Upper lobe of right lung (tissue), 1 donor: Measurements from ENCODE around the gene MIS18A. TPM values are rescaled to one million over a fixed set of nuclear protein-coding genes. Genes with fewer than 3 reads are reported as not detected.

Experiments
- ATAC-seq: fragments of 200-7000 bp; cut with Tn5 transposase; one replicate; pipeline ENCODE4 v1.9.1; 2020; ENCODE audit warnings: mild to moderate bottlenecking, moderate library complexity
- DNase-seq: peaks from one replicate; pipeline ENCODE4 v3.0.0-alpha.2; 2020
- H3K27ac ChIP-seq: fragments of 200-600 bp; one replicate; pipeline ENCODE4 v1.8.0; 2022
- H3K27me3 ChIP-seq: fragments of 200-600 bp; one replicate; pipeline ENCODE4 v1.8.0; 2022; ENCODE audit warnings: mild to moderate bottlenecking
- H3K36me3 ChIP-seq: fragments of 200-600 bp; one replicate; pipeline ENCODE4 v1.8.0; 2022
- H3K4me1 ChIP-seq: fragments of 200-600 bp; one replicate; pipeline ENCODE4 v1.8.0; 2022
- H3K4me3 ChIP-seq: fragments of 200-600 bp; one replicate; pipeline ENCODE4 v1.8.0; 2022; ENCODE audit warnings: mild to moderate bottlenecking
- H3K9me3 ChIP-seq: fragments of 200-600 bp; one replicate; pipeline ENCODE4 v1.8.0; 2022
- CTCF ChIP-seq: fragments of 200-600 bp; IDR thresholded peaks from one replicate; pipeline ENCODE4 v1.8.0; 2022; ENCODE audit warnings: antibody characterized with exemption
- intact Hi-C: fragments of 100-400 bp; cut with DNase I; formaldehyde crosslinking; loops from one replicate; pipeline ENCODE4 v1.11.0; 2022
- total RNA-seq: library from RNA; stranded (reverse); fragmentation: NEBNext Ultra II Directional; extraction: Animal tissue kit (Norgen Biotek cat#: 25700); gene quantifications from one replicate; pipeline ENCODE4 v1.2.1, GENCODE V29; 2021
- donor health status: DM: no; HTN: yes; CAD: no; lungs with severe emphysema.

Gene MIS18A
- total RNA-seq, 1 donor from 2014 or later = 4.0 TPM

DNA sequence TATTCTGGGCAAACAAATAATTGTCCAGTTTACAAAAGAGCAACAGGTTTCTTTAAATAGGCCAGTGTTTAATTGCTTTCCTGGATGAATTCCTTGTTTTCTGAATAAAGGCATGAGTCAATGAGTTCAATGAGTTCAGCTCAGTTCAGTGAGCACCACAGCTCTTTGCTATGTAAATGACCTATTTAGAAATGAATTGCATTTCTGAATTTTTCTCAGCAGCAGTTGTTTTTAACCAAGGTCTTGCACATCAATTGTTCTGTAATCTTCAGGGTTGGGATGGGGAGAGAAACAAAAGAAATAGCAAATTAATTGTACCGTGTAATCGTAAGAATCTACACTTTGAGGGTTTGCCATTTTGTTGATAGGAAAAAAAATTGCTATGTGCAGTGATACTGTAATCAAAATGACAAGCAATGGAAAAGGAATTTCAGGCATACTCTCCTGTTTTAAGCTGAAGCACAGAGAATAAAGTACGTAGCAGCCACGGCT is 45.7 kb downstream of the MIS18A start:
- H3K9me3 ChIP-seq = no peaks in the 10 kb centered on the region
- no peak for TF ChIP-seq CTCF
- no peak overlapping the region for H3K27ac ChIP-seq
- H3K27me3 ChIP-seq = no peaks in the 10 kb centered on the region
- intact Hi-C loops = no loop called here
- no peak for ATAC-seq
- no peaks in the 10 kb centered on the region for H3K36me3 ChIP-seq
- H3K4me3 ChIP-seq = no peak overlapping the region
- no peaks in the 10 kb centered on the region for H3K4me1 ChIP-seq
- DNase-seq = no peak

DNA sequence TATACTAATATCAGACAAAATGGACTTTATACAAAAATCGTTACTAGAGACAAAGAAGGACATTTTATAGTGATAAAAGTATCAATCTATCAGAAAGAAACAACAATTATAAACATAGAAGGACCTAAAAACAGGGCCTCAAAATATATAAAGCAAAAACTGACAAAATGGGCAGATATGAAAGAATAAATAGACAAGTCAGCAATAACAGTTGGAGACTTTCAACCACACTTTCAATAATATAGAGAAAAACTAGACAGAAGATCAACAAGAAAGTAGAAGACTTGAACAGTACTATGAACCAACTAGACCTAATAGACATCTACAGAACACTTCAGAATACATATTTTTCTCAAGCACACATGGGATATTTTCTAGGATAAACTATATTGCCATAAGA is 52.4 kb downstream of the MIS18A start:
- no peak for TF ChIP-seq CTCF
- ATAC-seq (no peak), DNase-seq (no peak)
- no peak overlapping the region for H3K4me3 ChIP-seq
- no peaks in the 10 kb centered on the region for H3K27me3 ChIP-seq
- H3K4me1 ChIP-seq = no peaks in the 10 kb centered on the region
- H3K9me3 ChIP-seq = no peaks in the 10 kb centered on the region
- intact Hi-C loops = no loop called here
- H3K27ac ChIP-seq = no peak overlapping the region
- no peaks in the 10 kb centered on the region for H3K36me3 ChIP-seq

Other genes starting within 250 kb of the MIS18A start
- gene MRAP, start 19.8 kb upstream of the MIS18A start, total RNA-seq = 0.46 TPM
- 14.3 TPM for gene URB1, start 114.0 kb upstream of the MIS18A start, total RNA-seq
- gene EVA1C, start 133.7 kb upstream of the MIS18A start, total RNA-seq = 55.4 TPM